H1 (cell line): ENCODE measurements around the gene INTS6. TPM values are rescaled to one million over a fixed set of nuclear protein-coding genes. Genes with fewer than 3 reads are reported as not detected.

Source experiments
- CTCF ChIA-PET: fragments of 300-600 bp; sonication (Branson Sonifier 250); formaldehyde crosslinking; loops from one replicate; lab custom pipeline; 2021; ENCODE audit not compliant: partially characterized antibody; lab: Charles Lee
- POLR2A ChIA-PET: fragments of 300-600 bp; sonication (Branson Sonifier 250); formaldehyde crosslinking; loops from one replicate; lab custom pipeline; 2021; ENCODE audit warnings: inconsistent platforms; ENCODE audit not compliant: partially characterized antibody; lab: Charles Lee
- DNase-seq, 2 experiments: peaks; one replicate each; pipeline versions ENCODE4 v3.0.0 to v3.0.0-alpha.2; 2010 to 2022; ENCODE audit warnings: low spot score in 2 of 2, low read depth in 1 of 2, mixed read lengths in 1 of 2
- FAIRE-seq: peaks from 2 replicates; lab custom pipeline; 2011; peaks lifted over from hg19 to GRCh38; lab: Jason Lieb, UNC
- H2AFZ ChIP-seq: 2 replicates; pipeline ENCODE4 v1.8.1; 2012; ENCODE audit warnings: low read length, inconsistent platforms
- H2AK5ac ChIP-seq: 2 replicates; pipeline ENCODE4 v1.6.1; 2013; ENCODE audit warnings: low read depth, low read length
- H2BK120ac ChIP-seq: replicated peaks from 2 replicates; pipeline ENCODE3; 2013; ENCODE audit warnings: low read depth, low read length, inconsistent platforms
- H2BK12ac ChIP-seq: 2 replicates; pipeline ENCODE4 v1.6.1; 2013; ENCODE audit warnings: low read depth, low read length
- H2BK15ac ChIP-seq: 2 replicates; pipeline ENCODE4 v1.6.1; 2013; ENCODE audit warnings: low read length
- H2BK20ac ChIP-seq: 2 replicates; pipeline ENCODE4 v1.6.1; 2013; ENCODE audit warnings: low read length
- H2BK5ac ChIP-seq: 2 replicates; pipeline ENCODE4 v1.6.1; 2013; ENCODE audit warnings: low read depth, low read length
- H3K14ac ChIP-seq: 2 replicates; pipeline ENCODE4 v1.6.1; 2013; ENCODE audit warnings: inconsistent platforms; ENCODE audit not compliant: insufficient read length
- H3K18ac ChIP-seq: 2 replicates; pipeline ENCODE4 v1.6.1; 2013; ENCODE audit warnings: low read length; ENCODE audit errors: extremely low read depth
- H3K23ac ChIP-seq: 2 replicates; pipeline ENCODE4 v1.6.1; 2013; ENCODE audit warnings: inconsistent platforms; ENCODE audit not compliant: insufficient read length
- H3K23me2 ChIP-seq: 2 replicates; pipeline ENCODE4 v1.6.1; 2013; ENCODE audit warnings: low read depth, low read length
- H3K27ac ChIP-seq: 2 replicates; pipeline ENCODE4 v1.6.1; 2011; ENCODE audit warnings: low read depth, low read length, inconsistent platforms
- H3K27me3 ChIP-seq, 4 experiments: replicated peaks in 1 of 4; 1 replicate in 1 of 4; 2 replicates in 3 of 4; pipeline versions ENCODE4 v1.6.1 to v1.8.1; 2011 to 2013; ENCODE audit warnings: low read length in 3 of 4, mild to moderate bottlenecking in 3 of 4, inconsistent platforms in 2 of 4, mixed read lengths in 2 of 4, moderate library complexity in 1 of 4; ENCODE audit not compliant: control insufficient read depth in 3 of 4, insufficient read depth in 3 of 4; ENCODE audit errors: extremely low read depth in 1 of 4
- H3K36me3 ChIP-seq, 4 experiments: 2 replicates each; pipeline versions ENCODE4 v1.6.1 to v1.8.1; 2011 to 2013; ENCODE audit warnings: mild to moderate bottlenecking in 4 of 4, low read length in 3 of 4, moderate library complexity in 2 of 4, control low read depth in 1 of 4, inconsistent platforms in 1 of 4; ENCODE audit not compliant: insufficient read depth in 4 of 4, control insufficient read depth in 2 of 4
- H3K4ac ChIP-seq: replicated peaks from 2 replicates; pipeline ENCODE3; 2013; ENCODE audit warnings: low read length, low read depth, mixed read lengths, inconsistent platforms; ENCODE audit not compliant: insufficient read length
- H3K4me1 ChIP-seq, 4 experiments: replicated peaks in 1 of 4; 1 replicate in 1 of 4; 2 replicates in 3 of 4; pipeline versions ENCODE4 v1.6.1 to v1.8.1; 2011 to 2013; ENCODE audit warnings: low read length in 3 of 4, inconsistent platforms in 2 of 4, mixed read lengths in 1 of 4; ENCODE audit not compliant: insufficient read depth in 4 of 4, control insufficient read depth in 3 of 4
- H3K4me2 ChIP-seq, 2 experiments: 2 replicates each; pipeline versions ENCODE4 v1.6.1 to v1.8.1; 2011 to 2013; ENCODE audit warnings: low read depth in 2 of 2, low read length in 2 of 2, control low read depth in 1 of 2, inconsistent platforms in 1 of 2, mild to moderate bottlenecking in 1 of 2; ENCODE audit not compliant: insufficient read depth in 1 of 2
- H3K4me3 ChIP-seq, 4 experiments: fragments of 200-600, 300-600 bp in 1 of 4; sonication (generic), shearing (Covaris generic), sonication (Bioruptor Twin) in 1 of 4; 2 replicates each; pipeline versions ENCODE4 v1.5.1 to v1.8.1; 2011 to 2016; ENCODE audit warnings: low read length in 4 of 4, low read depth in 3 of 4, control low read depth in 2 of 4, inconsistent platforms in 2 of 4, mild to moderate bottlenecking in 2 of 4, mixed read lengths in 1 of 4, moderate library complexity in 1 of 4; ENCODE audit not compliant: insufficient read depth in 2 of 4; ENCODE audit errors: extremely low read depth in 1 of 4
- H3K56ac ChIP-seq: replicated peaks from 2 replicates; pipeline ENCODE3; 2013; ENCODE audit warnings: low read depth, mild to moderate bottlenecking, mixed read lengths, low read length, inconsistent platforms; ENCODE audit not compliant: insufficient read length
- H3K79me1 ChIP-seq: 2 replicates; pipeline ENCODE4 v1.6.1; 2013; ENCODE audit warnings: low read depth, low read length, control low read depth
- H3K79me2 ChIP-seq, 2 experiments: 2 replicates each; pipeline versions ENCODE4 v1.6.1 to v1.8.1; 2012 to 2013; ENCODE audit warnings: low read length in 2 of 2, mild to moderate bottlenecking in 2 of 2, inconsistent platforms in 1 of 2; ENCODE audit not compliant: insufficient read depth in 2 of 2, control insufficient read depth in 1 of 2
- H3K9ac ChIP-seq, 4 experiments: replicated peaks in 1 of 4; 1 replicate in 1 of 4; 2 replicates in 3 of 4; pipeline versions ENCODE4 v1.6.1 to v1.8.1; 2011 to 2013; ENCODE audit warnings: low read depth in 3 of 4, low read length in 3 of 4, control low read depth in 2 of 4, mild to moderate bottlenecking in 2 of 4, moderate library complexity in 2 of 4, inconsistent platforms in 1 of 4; ENCODE audit errors: extremely low read depth in 1 of 4
- H3K9me3 ChIP-seq, 2 experiments: 2 replicates each; pipeline versions ENCODE4 v1.6.1 to v1.8.1; 2012 to 2013; ENCODE audit warnings: mild to moderate bottlenecking in 2 of 2, moderate library complexity in 2 of 2, control low read depth in 1 of 2, inconsistent platforms in 1 of 2, low read depth in 1 of 2, low read length in 1 of 2, mixed read lengths in 1 of 2; ENCODE audit not compliant: insufficient read depth in 2 of 2
- H4K20me1 ChIP-seq, 2 experiments: replicated peaks in 1 of 2; 2 replicates each; pipeline versions ENCODE3 to v1.8.1; 2011 to 2013; ENCODE audit warnings: inconsistent platforms in 2 of 2, low read length in 2 of 2, mild to moderate bottlenecking in 1 of 2; ENCODE audit not compliant: insufficient read depth in 2 of 2, control insufficient read depth in 1 of 2
- H4K5ac ChIP-seq: 2 replicates; pipeline ENCODE4 v1.6.1; 2013; ENCODE audit warnings: low read length, low read depth, mixed read lengths, inconsistent platforms; ENCODE audit not compliant: insufficient read length
- H4K8ac ChIP-seq: 2 replicates; pipeline ENCODE4 v1.8.0; 2013; ENCODE audit warnings: mild to moderate bottlenecking, moderate library complexity, low read length, inconsistent platforms; ENCODE audit not compliant: insufficient read depth; ENCODE audit errors: extremely low read depth
- H4K91ac ChIP-seq: replicated peaks from 2 replicates; pipeline ENCODE3; 2013; ENCODE audit warnings: low read length, mixed read lengths, inconsistent platforms; ENCODE audit not compliant: insufficient read length
- ATF2 ChIP-seq: IDR thresholded peaks from 2 replicates; pipeline ENCODE4 v1.6.1; 2012; ENCODE audit warnings: low read length, inconsistent platforms
- CBX5 ChIP-seq: fragments of 300-800, 300-1000 bp; sonication (generic); IDR thresholded peaks from 2 replicates; pipeline ENCODE4 v1.7.1; 2016; ENCODE audit warnings: antibody characterized with exemption, low read length, low read depth
- EGR1 ChIP-seq: IDR thresholded peaks from 2 replicates; pipeline ENCODE4 v1.6.1; 2011; ENCODE audit warnings: low read depth, low read length, borderline replicate concordance
- EP300 ChIP-seq, 2 experiments: IDR thresholded peaks; 1 replicate in 1 of 2; 2 replicates in 1 of 2; pipeline ENCODE4 v1.6.1; 2011 to 2012; ENCODE audit warnings: low read depth in 2 of 2, low read length in 2 of 2, mild to moderate bottlenecking in 2 of 2, borderline replicate concordance in 1 of 2, inconsistent platforms in 1 of 2, moderate library complexity in 1 of 2
- JUND ChIP-seq: IDR thresholded peaks from 2 replicates; pipeline ENCODE4 v1.6.1; 2011; ENCODE audit warnings: mild to moderate bottlenecking, improper control_type of control experiment, low read length
- MAFK ChIP-seq: IDR thresholded peaks from 2 replicates; pipeline ENCODE4 v1.6.1; 2012; ENCODE audit warnings: low read depth, mild to moderate bottlenecking, improper control_type of control experiment, low read length
- NRF1 ChIP-seq: IDR thresholded peaks from 2 replicates; pipeline ENCODE4 v1.6.1; 2011; ENCODE audit warnings: mild to moderate bottlenecking, low read depth, low read length, improper control_type of control experiment
- SP4 ChIP-seq: IDR thresholded peaks from 2 replicates; pipeline ENCODE4 v1.6.1; 2012; ENCODE audit warnings: low read length, inconsistent platforms
- SUZ12 ChIP-seq: fragments of 200-600 bp; sonication (generic); IDR thresholded peaks from 2 replicates; pipeline ENCODE4 v1.6.1; 2012; ENCODE audit warnings: mild to moderate bottlenecking, inconsistent platforms, low read length, moderate library complexity, mixed read lengths
- TBP ChIP-seq: IDR thresholded peaks from 2 replicates; pipeline ENCODE4 v1.6.1; 2011; ENCODE audit warnings: low read depth, low read length, improper control_type of control experiment
- YY1 ChIP-seq: IDR thresholded peaks from 2 replicates; pipeline ENCODE4 v1.6.1; 2011; ENCODE audit warnings: low read depth, mild to moderate bottlenecking, low read length
- polyA plus RNA-seq, 7 experiments: library from polyadenylated mRNA; depleted of rRNA in 3 of 7; stranded (reverse) in 5 of 7; unstranded in 2 of 7; fragments of >200 nt in 5 of 7; fragments of 200-250 nt in 2 of 7; gene quantifications; 1 replicate in 5 of 7; 2 replicates in 1 of 7; 4 replicates in 1 of 7; pipeline versions ENCODE4 v1.2.1 to v1.2.3, GENCODE V29; 2011 to 2013; ENCODE audit warnings: missing spikeins in 2 of 7, mixed read lengths in 2 of 7
- total RNA-seq: library from RNA; stranded (reverse); fragmentation: NEBNext Ultra II Directional; extraction: Animal tissue kit (Norgen Biotek cat#: 25700); gene quantifications from 2 replicates; pipeline ENCODE4 v1.2.1, GENCODE V29; 2021

INTS6 gene
- total and polyA plus RNA-seq, 2 of the 8 experiments (the other 6 are each of a cell fraction or from before 2014, with no cell fraction given): 12.6 to 42.8 TPM

GRCh38 chr13:51394724-51395123 is 58.1 kb downstream of the INTS6 start:
- no peak overlapping the region for H3K4me3 ChIP-seq
- H3K23ac ChIP-seq: no peak overlapping the region
- H2BK15ac ChIP-seq: no peak overlapping the region
- peaks cover 2 to 3% of the 10 kb centered on the region in 2 experiments for H4K20me1 ChIP-seq
- FAIRE-seq (no peak), DNase-seq (no peak)
- peaks cover 0 to 94% of the 10 kb centered on the region in 2 experiments; a peak in 3 of 4 replicates for H3K79me2 ChIP-seq
- H3K79me1 ChIP-seq: peaks cover 6% of the 10 kb centered on the region; the same call in 1 of the 2 replicates
- H4K8ac ChIP-seq: no peak overlapping the region
- CTCF ChIA-PET: interaction anchor here (0.9 to 1.3 kb wide), 4 partner anchors 9 to 403 kb away, joined by 3 to 5 read pairs (median 4); no protein-coding TSS in a partner anchor
- H3K27me3 ChIP-seq: no peaks in the 10 kb centered on the region
- no peaks in the 10 kb centered on the region for H3K23me2 ChIP-seq
- no peak overlapping the region for H2BK120ac ChIP-seq
- no peak overlapping the region for H2BK12ac ChIP-seq
- no peak overlapping the region for H4K5ac ChIP-seq
- no peaks in the 10 kb centered on the region for H3K9me3 ChIP-seq
- no peak overlapping the region for H3K14ac ChIP-seq
- H3K36me3 ChIP-seq: peaks cover 0 to 8% (median 0%) of the 10 kb centered on the region in 4 experiments; a peak in 2 of 8 replicates
- no peak overlapping the region for H4K91ac ChIP-seq
- H3K4me2 ChIP-seq: no peak overlapping the region
- POLR2A ChIA-PET: no interaction called here
- H2AFZ ChIP-seq: no peak overlapping the region
- no peak for TF ChIP-seq EGR1
- no peak for TF ChIP-seq SP4
- TF ChIP-seq TBP: no peak
- no peak for TF ChIP-seq SUZ12
- TF ChIP-seq NRF1: no peak
- no peak for TF ChIP-seq ATF2
- no peak for TF ChIP-seq YY1
- no peak for TF ChIP-seq EP300 (IDR thresholded peaks at IDR 0.05; ENCODE audit: borderline replicate concordance in 1 of 2, low read depth in 2 of 2, low read length in 2 of 2)
- TF ChIP-seq CBX5: no peak
- TF ChIP-seq MAFK: no peak
- TF ChIP-seq JUND: no peak
- TF ChIP-seq, all 59 proteins: peak for 0
- no peak overlapping the region for H3K56ac ChIP-seq
- H3K9ac ChIP-seq: no peak overlapping the region
- H2BK5ac ChIP-seq: no peak overlapping the region
- no peak overlapping the region for H3K27ac ChIP-seq
- H3K4me1 ChIP-seq: peaks cover 0 to 8% (median 2%) of the 10 kb centered on the region in 4 experiments; a peak in 3 of 7 replicates
- no peak overlapping the region for H3K4ac ChIP-seq
- H3K18ac ChIP-seq: no peak overlapping the region
- no peak overlapping the region for H2AK5ac ChIP-seq
- H2BK20ac ChIP-seq: no peak overlapping the region
